NCI-H146 (cell line): ENCODE data around the gene MACC1.

Experiments used
- DNase-seq: peaks from one replicate; lab custom pipeline; 2025; lab: John Stamatoyannopoulos, UW

The MACC1 gene

DNA sequence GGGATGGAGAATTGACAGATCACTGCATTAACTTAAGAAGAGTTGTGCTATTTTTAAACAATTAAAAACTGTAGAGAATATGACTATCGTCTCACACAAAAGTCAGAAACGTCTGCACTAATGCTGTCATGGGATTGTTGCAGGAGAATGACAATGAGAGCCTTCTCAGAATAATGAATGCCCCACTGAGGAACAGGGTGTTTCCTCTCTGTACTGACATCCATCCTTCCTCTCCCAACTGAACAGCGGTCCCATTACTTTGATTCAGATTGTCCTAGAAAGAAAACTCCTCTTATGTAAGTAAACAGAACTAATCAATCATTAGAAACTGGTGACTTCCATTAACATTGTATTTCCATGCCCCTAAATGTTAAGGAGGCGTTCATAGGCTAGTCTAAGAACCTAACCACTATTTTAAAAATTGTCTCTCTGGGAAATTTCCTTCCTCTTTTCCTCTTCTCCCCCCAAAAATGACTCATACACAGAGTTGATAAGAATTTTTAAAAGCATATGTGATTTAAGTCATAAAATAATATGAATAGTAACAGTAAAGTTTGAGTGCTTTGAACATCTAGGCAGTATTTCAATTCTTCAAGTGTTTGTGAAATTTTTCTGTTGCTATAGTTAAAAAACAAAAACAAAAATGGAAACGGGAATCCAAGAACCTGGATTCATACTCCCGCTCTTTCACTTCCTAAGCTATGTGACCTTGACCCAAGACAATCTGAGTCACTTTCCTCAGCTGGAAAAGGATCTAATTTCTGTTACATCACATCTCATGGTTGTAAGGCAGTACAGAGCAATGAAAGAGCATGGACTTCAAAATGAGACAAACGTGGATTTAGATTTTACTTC lies 12.7 kb upstream of the MACC1 start:
- DNase-seq = no peak

DNA sequence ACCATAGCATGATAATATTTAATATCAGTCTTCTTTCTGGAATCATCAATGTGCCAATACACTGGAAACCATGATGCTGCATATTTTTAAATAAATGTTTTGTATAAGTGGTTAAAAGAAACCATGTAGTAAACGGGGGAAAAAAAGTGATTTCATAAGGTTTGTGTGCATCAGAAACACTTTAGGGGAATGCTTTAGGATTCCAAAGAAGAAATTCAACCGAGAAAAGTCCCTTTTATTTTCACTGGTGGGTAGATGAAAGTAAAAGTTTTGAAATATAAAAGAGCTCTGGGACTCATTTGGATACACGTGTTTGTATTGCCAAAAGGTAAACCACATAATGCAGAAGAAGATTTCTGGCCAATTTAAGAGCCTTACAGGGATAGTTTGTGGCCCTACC lies 11.9 kb upstream of the MACC1 start:
- DNase-seq = no peak

- DNase-seq = no peak
Observed at GRCh38 chr7:20228654-20229053, 11.5 kb upstream of the MACC1 start.

GRCh38 chr7:20227291-20227795 lies 10.2 kb upstream of the MACC1 start:
- no peak for DNase-seq

- DNase-seq = peak; percentile 44
Observed at GRCh38 chr7:20226860-20227259, 9.7 kb upstream of the MACC1 start.

- no peak for DNase-seq
Observed at GRCh38 chr7:20225384-20225783, 8.2 kb upstream of the MACC1 start.

DNA sequence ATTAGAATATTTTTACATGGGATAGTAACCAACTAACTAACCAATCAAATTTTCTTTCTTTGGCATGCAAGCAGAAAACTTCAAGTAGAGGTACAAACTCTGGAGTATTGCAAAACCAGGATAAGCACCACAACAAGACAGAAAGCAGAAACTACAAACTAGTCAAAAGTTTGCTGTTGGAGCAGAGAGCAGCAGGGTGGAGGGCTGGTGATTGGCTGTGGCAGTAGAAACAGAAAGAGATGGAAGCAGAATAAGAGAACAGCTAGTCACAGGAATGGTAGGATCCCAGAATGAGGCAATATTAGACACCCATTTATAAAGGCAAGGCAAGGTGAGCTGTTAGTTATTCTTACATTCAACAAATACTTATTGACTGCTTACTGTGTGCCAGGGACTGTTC lies 6.8 kb upstream of the MACC1 start:
- no peak for DNase-seq

- no peak for DNase-seq
Observed at GRCh38 chr7:20223356-20223755, 6.2 kb upstream of the MACC1 start.

GRCh38 chr7:20222219-20222828 lies 5.1 kb upstream of the MACC1 start:
- DNase-seq = no peak

- no peak for DNase-seq
Observed at GRCh38 chr7:20220921-20221547, 3.9 kb upstream of the MACC1 start.

DNA sequence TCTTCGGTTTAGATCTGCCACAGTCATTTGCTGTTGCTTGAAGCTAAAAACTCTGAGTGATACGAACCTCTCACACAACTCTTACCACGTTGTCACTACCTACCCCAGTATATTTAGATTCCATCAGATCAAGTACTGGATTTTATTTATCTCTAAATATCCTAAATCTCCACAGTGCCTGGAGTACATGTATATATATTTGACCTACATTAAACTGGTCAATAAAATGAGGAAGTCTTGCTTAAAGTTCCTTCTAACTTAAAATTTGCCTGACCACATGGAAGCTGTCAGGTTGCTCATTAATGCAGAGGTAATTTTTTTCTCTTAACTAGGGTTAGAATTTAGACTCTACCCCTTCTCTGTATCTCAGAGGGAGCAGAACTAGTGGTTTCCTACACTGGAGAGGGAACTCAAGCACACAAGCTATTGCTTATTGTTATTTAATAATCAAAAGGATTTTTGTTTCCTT lies 3.1 kb upstream of the MACC1 start:
- DNase-seq = no peak

DNA sequence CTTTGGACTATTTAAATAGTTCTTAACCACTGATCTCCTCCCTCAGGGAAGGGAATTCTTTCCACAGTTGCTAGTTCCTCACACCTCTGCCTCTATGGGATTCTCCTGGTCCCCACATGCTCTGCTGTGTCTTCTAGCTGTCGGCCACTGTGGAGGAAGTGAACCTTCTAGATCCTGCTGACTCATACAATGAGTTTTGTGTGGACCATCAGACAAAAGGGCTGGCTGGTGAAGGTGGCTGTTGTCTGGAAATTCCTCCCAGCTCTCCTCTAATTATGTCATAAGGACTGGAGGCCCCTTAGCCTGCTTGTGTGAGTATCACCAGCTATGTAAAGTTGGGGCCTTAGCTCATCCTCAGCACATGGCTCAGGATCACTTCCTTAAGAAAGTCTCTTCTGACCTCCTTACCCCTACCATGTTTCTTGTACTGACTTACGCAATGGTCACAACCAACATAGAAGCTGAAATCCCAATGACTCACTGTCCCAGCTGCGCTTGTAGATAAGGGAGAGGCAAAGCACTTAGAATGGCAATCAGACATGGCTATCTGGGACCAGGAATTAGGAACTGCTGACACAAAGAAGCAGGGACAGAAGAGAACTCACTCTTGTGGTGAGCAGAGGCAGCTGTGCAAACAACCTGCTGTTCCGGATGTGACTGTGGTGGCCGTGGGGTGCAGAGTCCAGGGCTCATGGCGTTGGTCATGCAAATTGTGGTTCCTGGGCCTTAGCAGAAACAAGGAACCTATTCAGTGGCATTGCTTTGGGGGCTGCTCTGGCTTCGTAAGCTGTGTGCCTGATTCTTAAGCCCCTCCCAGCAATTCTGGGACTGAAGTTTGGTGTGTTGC lies 2.5 kb upstream of the MACC1 start:
- DNase-seq = peak; percentile 99

GRCh38 chr7:20219062-20219445 lies 1.9 kb upstream of the MACC1 start:
- DNase-seq = peak; percentile 46

GRCh38 chr7:20218279-20218678 lies 1.1 kb upstream of the MACC1 start:
- peak; percentile 19 for DNase-seq

GRCh38 chr7:20216406-20217036 lies 663 bp downstream of the MACC1 start:
- peak; percentile 22 for DNase-seq

DNA sequence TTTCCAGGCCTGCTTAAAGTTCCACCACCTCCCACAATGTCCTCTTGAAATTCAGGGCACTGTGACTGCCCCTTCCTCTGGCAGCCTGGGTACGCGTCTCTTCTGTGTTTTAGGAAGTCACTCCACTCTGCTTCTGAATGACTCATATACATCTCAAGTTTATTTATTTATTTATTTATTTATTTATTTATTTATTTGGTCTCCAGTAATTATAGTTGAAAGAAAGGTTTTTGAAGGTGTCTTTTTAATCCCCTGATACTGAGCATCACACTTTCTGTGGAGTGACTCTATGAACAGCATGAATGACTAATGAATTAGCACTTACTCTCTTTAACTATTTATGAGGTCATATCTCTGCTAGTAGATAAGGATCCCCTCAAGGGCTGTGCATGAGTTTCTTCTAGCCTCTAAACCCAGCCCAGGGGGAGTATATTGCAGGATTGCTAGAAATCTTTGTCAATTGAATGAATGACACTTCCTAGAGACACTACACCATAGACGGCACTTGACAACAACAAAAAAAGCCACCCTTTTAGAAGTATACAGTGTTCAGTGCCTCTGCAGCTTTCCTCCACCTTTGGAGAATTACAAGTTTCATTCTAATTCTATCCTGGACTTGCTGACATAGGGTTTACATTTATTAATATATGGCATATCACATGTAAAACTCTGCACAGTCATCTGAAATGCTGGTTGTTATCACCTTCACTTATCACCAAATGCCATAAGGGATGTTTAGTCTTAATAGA lies 2.1 kb downstream of the MACC1 start:
- DNase-seq = no peak

GRCh38 chr7:20214132-20214531 lies 3.1 kb downstream of the MACC1 start:
- no peak for DNase-seq

- no peak for DNase-seq
Observed at GRCh38 chr7:20213378-20213777, 3.8 kb downstream of the MACC1 start.

- no peak for DNase-seq
Observed at GRCh38 chr7:20211376-20211775, 5.8 kb downstream of the MACC1 start.

DNA sequence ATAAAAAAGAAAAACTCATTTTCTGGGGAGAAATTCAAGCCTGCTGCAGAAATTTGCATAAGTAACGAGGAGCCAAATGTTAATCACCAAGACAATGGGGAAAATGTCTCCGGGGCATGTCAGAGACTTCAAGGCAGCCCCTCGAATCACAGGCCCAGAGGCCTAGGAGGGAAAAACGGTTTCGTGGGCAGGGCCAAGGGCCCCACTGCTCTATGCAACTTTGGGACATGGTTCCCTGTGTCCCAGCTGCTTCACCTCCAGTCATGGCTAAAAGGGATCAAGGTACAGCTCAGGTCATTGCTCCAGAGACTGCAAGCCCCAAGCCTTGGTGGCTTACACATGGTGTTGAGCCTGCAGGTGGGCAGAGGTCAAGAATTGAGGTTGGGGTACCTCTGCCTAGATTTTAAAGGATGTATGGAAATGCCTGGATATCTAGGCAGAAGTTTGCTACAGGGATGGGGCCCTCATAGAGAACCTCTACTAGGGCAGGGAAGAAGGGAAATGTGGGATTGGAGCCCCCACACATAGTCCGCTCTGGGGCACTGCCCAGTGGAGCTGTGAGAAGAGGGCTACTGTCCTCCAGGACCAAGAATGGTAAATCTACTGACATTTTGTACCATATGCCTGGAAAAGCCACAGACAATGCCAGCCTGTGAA lies 8.4 kb downstream of the MACC1 start:
- DNase-seq = no peak
